DMS153 (cell line): Measurements from ENCODE around the gene NR4A1.
A peak's percentile ranks its signal among the peaks of the same experiment; 100 is the strongest.

Experiments
- DNase-seq: peaks from one replicate; lab custom pipeline; 2025; lab: John Stamatoyannopoulos, UW

The NR4A1 gene

DNA sequence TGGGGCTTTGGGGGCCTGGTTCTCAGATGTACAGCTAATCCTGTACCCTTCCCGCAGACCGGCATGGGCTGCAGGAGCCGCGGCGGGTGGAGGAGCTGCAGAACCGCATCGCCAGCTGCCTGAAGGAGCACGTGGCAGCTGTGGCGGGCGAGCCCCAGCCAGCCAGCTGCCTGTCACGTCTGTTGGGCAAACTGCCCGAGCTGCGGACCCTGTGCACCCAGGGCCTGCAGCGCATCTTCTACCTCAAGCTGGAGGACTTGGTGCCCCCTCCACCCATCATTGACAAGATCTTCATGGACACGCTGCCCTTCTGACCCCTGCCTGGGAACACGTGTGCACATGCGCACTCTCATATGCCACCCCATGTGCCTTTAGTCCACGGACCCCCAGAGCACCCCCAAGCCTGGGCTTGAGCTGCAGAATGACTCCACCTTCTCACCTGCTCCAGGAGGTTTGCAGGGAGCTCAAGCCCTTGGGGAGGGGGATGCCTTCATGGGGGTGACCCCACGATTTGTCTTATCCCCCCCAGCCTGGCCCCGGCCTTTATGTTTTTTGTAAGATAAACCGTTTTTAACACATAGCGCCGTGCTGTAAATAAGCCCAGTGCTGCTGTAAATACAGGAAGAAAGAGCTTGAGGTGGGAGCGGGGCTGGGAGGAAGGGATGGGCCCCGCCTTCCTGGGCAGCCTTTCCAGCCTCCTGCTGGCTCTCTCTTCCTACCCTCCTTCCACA, 7.6 kb downstream of the NR4A1 start:
- DNase-seq: no peak

DNA sequence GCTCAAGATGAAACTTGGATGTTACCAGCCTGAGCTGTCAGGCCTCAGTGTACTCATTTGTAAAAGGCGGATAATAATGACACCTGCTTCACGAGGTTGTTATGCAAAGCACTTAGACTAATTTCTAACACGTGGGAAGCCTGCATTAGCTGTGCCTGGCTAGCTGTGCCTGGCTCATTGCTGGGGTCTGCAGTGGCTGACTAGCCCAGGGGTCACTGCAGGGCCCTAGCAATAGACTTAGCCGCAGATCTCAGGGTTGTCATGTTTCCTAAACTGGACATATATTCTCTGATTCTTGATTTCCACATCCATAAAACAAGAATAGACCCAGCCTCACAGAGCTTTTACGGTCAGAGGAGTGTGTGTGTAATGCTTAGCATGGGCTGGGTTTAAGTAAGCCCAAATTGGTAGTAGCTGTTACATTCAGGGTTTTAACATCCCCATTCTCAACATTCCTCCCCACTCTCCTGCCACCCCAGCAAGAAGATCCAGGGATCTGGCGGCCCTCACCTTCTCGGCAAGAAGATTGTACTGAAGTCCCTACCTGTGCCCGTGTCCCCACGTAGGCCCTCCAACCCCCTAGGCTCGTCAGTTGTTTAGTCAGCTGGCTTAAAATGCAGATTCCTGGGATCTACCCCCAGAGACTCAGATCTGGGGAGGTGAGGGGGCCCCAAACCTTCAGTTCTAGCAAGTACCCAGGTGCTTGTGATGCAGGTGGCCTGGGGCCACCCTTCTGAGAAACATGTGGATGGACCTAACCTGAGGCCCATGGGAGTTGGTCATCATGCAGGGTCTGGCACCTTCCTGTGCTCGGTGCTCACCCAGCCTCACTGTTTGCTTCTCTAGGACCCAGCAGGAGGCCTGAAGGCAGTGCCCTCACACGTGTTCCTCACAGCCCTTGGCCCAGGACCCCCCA, 8.6 kb downstream of the NR4A1 start:
- no peak for DNase-seq

DNA sequence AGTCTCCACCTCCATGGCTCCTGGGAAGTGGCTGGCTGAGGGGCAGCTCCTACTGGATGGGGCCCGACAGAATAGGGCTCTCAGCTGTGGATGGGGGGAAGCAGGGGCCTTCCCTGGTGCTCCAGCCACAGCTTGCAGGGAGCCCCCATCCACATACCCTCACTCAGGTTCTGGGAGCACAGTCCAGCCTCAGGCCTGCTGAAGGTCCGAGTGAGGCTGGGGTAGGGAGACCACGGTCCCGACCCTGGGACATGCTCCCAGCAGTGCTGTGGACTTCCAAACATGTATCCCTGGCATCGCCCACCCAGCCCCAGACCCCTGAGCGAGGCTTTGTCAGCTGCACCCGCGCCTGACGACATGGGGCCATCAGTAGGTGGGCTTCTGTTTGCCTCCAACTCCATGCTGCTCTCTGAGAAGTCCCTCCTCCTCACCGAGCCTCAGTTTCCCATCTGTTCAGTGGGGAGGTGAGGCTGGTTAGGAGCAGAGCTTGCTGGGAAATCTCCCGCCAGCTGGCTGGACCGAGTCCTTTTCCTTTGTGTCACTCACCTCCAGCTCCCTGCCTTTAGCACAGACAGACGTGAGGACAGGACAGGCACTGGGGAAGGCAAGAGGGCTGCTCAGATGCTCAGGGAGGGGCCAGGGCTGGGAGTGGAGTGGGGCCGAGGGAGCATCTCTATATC, 9.4 kb downstream of the NR4A1 start:
- no peak for DNase-seq

DNA sequence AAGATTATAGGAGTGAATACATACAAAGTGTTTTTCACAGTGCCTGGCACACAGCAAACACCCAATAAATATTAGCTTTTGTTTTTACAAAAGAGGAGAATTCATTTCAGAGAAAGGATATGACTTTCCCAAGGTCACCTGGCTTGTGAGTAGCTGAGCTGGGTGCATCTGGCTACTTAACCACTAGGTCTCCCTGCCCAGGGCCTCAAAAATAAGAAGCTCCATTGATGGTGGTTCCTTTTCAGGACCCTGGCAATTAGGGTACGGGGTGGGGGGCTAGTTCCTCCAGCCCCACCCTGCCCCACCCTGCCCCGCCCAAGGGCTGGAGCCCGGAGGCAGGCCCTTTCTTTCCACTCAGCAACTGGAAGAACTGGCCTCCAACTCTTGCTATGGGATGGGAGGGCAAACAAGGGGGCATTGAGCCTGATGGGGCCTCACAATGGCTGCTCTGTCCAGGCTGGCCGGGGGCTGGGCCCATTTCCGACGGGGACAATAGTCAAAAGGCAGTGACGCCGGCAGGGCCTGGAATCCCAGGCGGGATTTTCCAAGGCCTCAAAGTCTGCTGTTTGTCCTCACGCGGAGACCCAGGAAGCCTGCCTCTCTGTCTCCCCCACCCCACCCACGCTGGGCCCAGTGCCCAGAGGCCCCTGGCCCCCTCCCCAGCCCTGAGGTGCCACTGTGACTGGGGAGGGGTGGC, 10.4 kb downstream of the NR4A1 start:
- DNase-seq: no peak

DNA sequence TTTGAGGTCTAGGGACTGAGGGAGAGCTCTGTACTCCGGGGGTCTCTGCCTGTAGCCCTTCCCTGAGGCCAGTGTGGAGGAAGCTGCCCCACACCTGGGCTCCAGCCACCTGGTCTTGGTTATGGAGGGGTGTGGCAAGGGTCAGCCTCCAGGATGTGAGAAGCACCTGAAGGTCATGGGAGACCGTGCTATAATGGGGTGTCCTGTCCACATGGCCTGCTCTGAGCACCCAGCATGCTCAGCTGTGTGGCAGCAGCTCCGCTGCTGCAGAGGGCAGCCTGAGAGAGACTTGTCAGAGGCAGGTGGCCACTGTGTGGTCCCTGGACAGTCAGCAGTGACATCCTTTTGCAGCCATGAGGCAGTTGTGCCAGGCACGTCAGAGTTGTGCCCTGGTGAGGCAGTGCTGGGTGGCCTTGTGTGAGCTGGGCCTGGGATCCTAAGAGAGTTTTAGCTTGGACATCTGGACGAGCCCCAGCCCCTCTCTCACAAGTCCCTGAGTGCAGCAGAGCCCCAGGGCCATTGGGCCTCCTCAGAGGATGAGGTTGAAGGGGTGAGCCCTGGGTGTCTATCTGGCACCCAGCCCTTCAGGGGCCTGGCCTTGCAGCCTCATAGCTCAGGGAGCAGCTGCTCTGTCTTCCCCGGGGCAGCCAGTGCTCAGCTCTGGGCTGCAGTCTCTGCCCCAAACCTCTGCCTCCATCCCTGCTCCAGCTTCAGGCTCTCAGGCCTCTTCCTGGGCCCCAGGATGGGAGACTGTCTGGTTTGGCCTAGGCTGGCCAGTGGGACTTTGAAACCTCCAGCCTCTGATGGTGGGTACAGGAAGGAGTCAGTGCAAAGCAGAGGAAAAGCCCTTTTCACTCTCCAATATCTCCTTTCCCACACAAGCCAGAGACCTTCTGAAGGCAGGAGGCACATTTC, 11.2 kb downstream of the NR4A1 start:
- DNase-seq: no peak

DNA sequence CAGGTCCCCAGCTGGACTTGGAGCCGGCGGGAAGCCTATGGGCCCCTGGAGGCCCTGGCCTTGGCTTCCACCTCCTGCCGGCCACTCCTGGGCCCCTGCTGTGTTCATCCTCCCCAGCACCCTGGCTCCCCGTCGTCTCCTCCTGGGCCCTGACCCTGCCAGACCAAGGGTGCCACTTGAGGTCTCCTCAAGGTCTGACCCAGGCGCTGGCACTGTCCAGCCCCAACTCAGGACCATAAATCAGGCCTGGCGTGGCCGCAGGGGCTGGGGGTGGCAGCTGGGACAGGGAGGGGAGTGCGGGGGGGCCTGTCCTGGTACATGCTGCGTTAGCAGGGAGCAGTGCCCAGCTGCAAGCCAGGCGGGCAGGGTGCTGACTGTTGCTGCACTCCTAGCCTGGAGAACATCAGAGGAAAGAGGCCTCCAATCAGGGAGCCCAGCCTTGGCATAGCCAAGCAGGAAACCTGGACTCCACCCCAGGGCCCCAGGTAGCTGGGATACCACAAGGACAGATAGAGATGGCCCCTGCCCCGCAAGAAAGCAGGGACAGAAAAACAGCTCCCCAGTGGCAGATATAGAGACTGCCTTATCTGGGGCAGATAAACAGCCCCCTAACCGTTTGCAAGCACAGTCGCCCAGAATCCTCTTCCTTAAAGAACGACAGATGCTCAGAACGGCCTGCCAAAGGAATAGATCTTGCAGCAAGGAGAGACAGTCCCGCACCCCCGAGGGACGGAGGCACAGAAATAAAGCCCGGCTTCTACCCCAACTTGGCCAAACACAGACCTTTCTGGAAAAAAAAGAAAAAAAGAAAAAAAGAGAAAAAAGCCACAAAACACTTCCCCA, 12.1 kb downstream of the NR4A1 start:
- DNase-seq: no peak

DNA sequence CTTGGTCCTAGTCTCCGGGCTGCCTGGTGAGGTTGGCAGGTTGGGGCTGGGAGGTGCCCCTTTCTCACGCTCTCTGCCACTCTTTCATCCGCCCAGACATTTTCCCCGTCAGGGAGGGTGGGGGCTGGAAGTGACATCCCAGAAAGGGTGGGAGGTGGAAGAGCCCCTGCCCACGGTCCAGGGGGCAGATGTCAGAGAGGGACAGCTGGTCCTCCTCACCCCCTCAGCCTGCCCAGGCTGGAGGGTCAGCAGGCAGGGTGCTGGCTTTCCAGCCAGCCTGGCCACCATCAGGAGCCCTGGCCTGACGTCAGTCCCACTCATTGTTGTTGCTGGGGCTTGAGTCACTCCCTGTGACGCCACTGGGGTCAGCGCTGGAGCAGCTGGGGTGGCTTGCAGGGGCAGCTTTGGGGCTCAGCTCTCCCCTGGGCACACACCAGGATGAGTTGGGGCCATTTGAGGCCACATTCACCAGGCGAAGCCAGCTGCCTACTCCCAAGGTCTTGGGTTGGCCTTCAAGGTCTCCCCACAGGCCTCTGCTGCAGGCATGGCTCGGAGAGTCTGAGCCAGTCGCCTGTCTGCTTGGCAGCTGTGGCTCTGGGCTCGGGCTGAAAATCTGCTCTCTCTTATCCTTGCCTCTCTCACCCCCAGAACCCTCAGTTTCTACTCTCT, 12.9 kb downstream of the NR4A1 start:
- DNase-seq: no peak

DNA sequence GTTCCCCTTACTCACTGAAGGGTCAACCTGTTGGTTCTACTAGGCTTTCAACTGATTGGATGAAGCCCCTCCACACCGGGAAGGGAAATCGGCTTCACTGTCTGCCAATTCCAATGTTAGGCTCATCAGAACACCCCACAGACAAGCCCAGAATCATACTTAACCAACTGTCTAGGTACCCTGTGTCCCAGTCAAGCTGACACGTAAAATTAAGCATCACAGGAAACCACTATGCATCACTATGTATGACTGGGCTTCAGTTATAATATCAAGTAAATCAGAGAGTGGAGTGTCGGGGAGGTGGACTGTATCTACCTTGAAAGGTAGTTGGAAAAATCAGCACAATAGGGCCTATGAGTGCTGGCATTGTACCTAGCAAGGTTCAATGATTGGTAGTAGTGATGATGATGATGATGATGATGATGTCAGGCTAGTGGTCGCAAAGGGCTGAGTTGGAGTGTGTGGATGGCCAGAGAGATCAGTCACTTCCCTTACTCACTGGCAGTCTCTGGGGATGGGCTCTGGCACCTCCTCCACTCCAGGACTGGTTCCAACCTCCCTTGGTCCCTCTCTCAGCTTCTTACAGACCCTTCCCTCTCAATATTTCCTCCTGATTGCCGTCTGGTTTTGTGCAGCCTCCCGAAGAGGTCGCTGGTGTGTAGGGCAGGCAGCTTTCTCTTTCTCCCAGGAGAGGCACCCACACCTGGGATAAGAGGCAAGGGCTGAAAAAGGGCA, 15.3 kb downstream of the NR4A1 start:
- DNase-seq: no peak

DNA sequence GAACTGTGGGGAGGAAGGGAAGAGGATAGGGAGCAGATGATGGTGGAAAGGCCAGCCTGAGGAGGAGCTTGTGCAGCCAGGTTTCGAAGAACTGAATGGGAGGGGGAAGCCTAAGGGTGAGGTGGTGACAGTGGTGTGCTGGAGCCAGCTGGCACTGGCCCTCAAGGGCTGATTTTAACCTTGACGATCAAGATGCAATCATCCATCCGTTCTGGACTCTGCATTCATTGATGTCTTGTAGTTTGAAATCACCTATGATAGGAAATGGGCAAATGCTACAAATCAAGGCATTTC, 15.8 kb downstream of the NR4A1 start:
- DNase-seq: no peak

DNA sequence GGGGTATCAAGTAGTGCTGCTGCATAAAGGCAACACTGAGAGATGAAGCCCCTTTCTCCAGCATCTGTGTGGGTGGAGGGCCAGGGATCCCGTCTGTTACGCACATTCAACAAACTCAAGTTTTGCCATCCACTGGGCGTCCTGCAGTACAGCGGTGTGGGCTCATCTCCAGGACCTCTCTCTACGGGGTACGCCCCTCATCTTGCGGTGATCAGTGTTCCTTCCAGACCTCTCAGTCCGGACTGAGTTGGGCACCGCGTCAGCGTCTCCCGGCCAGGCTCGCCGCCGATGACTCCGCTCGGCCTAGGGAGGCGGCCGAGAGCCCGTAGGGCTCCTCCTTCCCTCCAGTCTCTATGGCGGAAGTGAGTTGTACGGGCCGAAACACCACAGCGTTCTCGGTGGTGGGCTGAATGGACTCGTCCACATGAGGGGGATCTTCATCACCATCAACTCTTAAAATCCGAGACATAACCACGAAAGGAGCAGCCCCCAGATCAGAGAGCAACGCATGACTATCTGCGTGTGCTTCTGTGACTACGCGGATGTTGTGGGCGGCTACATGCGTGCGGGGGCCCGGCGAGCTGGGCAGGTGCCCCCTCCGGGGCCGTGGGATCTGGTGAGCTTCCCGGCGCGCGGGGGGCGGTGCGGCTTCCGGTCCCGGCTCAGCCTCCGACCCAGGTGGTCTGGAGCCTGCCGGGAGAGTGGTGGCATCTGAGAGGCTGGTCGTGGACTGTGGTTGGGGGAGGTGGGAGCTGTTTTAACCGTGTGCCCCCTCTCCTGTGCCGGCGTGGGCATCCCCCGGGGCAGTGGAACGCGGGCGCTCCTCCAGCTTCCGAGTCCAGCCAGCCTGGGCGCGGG, 18.3 kb downstream of the NR4A1 start, which contains the start of gene ATG101:
Gene ATG101, plus strand, starts transcription at position 652 of the 858 bp plus-strand sequence. CDS start 3,673 bp downstream, outside the sequence.
- peak; percentile 85 for DNase-seq

DNA sequence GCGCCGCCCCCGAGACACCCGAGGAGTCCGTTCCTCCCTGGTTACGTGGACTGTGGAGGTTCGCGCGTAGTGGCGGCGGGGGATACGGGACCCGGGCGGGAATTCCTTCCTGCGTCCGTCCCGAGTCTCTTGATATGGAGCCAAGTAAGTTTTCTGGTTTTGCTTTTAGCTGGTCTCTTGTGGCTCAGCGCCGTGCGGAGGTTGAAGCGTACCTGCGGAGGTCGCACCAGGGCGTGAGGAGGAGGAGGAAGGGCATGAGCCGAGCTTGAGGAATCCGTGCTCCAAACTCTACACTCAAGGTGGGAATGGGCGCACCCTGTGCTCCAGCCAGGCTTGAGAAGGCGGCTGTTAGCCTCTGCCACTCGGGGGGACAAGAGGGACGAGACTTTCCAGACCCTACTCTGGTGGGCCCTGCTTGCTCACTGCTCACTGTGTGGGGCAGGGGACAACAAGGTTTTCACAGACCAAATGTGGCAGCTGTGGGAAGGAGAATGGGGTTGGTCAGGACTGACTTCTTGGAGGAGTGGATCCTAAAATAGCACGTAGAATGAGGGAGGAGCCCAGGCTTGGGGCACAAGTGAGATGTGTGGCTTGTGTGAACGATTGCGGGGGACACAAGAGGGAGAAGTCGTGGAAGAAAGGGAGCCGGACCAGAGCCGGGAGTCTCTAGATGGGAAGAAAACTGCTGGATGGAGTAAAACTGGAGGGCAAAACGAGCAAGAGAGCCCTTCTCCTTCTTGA, 19.1 kb downstream of the NR4A1 start:
- no peak for DNase-seq

DNA sequence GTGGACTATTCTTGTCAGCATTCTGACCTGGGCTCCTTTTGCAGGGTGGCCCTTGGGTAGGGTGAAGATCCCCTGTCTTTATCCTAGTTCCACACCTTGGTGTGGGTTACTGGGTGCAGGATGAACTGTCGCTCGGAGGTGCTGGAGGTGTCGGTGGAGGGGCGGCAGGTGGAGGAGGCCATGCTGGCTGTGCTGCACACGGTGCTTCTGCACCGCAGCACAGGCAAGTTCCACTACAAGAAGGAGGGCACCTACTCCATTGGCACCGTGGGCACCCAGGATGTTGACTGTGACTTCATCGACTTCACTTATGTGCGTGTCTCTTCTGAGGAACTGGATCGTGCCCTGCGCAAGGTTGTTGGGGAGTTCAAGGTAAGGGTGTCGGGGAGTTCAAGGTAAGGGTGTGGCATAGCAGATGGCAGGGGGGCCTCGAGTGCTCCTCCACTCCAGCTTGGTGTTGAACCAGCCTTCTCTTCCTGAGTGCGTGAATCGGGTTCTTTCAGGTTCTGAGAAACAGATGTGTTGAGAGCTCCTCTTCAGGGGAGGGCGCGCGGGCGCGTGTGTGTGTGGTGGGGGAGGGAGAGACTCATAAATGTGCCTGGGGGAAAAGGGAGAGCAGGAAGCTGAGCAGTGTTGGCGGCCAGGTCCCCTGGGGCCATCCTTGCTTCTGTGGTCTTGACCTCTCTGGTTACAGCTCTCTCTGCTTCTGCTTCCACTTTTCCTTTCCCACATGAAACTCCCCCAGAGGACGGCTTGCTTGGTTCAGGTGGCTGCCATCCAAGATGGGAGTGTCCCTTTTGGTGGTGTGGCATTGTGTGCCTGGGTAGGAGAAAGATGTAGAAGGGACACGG, 22.5 kb downstream of the NR4A1 start:
- peak; percentile 80 for DNase-seq

DNA sequence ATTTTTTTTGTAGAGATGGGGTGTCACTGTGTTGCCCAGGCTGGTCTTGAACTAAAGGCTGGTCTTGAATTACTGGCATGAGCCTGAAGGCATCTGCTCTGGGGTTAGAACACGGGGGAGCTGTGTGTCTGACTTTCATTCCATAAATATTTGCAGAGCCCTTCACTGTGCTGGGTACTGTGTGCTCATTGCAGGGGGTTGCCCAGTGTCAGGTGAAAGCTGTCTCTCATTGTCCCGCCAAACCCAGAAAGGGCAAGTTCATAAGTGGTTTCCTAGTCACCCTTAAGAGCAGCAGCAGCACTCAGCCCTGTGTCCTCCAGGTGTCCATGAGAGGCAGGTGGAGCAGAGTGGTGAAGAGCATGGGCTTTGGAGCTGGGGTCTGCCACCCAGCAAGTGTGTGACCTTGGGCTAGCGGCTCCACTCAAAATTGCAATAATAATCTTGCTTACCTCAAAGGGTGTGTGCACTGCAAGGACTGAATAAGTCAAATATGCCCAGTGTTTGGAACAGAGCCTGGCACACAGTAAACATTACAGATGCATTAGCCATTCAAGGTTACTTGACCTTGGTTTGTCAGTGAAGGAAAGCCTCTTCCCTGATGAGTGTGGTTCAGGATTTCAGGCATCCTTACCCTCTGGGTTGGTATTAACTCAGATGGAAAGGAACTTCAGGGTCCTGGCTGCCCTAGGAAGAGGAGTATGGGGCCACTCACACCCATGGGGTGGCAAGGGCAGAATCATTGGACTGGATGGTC, 23.9 kb downstream of the NR4A1 start:
- peak; percentile 21 for DNase-seq

DNA sequence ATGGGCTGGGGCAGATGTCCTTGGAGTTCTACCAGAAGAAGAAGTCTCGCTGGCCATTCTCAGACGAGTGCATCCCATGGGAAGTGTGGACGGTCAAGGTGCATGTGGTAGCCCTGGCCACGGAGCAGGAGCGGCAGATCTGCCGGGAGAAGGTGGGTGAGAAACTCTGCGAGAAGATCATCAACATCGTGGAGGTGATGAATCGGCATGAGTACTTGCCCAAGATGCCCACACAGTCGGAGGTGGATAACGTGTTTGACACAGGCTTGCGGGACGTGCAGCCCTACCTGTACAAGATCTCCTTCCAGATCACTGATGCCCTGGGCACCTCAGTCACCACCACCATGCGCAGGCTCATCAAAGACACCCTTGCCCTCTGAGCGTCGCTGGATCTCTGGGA, 25.6 kb downstream of the NR4A1 start:
- DNase-seq: no peak

DNA sequence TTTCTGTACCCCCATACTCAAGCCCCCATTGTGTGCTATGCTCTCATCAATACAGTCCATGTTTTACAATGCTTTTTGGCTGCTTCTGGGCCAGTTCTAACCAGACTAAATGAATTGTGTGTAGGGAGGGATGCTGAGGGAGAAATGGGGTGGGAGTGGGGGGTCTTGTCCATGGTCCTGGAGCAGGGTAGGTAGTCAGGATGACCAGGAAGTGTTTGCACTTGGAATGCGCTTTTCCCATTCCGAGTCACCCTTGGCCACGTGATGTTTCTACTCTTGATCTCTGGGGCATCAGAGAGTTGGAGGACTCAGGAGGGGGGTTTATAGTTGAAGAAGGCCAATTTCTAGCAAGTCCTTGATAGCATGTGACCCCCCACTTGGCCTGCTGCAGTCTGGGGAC, 27.0 kb downstream of the NR4A1 start:
- DNase-seq: no peak
